Astrocyte of the cerebellum (primary cell): ENCODE measurements around the gene UBE3B.

Source experiments
- DNase-seq: peaks from one replicate; pipeline ENCODE4 v3.0.0-alpha.2; 2011; ENCODE audit warnings: low read depth
- H3K4me3 ChIP-seq: 2 replicates; pipeline ENCODE4 v1.5.1; 2011; ENCODE audit warnings: mild to moderate bottlenecking, low read depth, low read length, moderate library complexity
- in situ Hi-C: cut with HindIII; loops from 2 replicates; pipeline ENCODE4 v1.10.0; 2017; ENCODE audit warnings: low sequenced_read_pairs
- TF ChIP-seq, protein P1 (sequence below): IDR thresholded peaks from 2 replicates; pipeline ENCODE4 v1.5.1; 2012; ENCODE audit warnings: low read length, low read depth, moderate library complexity, mild to moderate bottlenecking; ENCODE audit errors: missing control alignments

Gene UBE3B

DNA sequence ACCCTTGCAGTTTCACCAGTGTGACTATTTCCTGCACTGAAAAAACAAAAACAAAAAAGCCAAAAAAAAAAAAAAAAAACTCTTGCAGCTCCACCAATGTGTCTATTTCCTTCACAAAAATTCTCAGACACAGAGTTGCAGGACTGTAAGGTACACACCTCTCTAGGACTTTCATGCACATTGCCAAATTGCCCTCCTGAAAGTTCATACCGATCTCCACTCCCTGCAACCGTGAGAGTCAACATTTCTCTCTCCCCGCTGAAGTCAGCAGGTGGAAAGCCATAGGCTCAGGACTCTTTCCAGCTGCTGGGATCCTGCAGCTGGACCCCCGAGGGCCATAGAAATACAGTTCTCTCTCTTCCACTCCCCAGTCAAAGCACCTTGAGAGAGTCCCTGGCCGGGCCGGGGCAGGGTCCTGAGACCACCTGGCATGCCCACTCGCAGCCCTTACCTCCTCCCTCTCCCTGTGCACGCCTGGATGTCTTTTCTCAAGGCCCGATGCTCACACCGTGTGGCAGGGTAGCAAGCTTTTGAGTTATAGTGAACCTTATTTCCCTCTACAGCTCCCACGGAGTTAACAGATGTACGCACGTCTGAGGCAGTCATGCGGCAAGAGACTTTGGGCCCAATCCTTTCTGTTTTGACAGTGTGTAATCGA lies 72.3 kb downstream of the UBE3B start:
- DNase-seq: no peak
- in situ Hi-C loops: loop anchor here (25.0 kb wide), 1 partner anchor 238 kb away; no protein-coding TSS in a partner anchor
- TF ChIP-seq, protein P1, sequence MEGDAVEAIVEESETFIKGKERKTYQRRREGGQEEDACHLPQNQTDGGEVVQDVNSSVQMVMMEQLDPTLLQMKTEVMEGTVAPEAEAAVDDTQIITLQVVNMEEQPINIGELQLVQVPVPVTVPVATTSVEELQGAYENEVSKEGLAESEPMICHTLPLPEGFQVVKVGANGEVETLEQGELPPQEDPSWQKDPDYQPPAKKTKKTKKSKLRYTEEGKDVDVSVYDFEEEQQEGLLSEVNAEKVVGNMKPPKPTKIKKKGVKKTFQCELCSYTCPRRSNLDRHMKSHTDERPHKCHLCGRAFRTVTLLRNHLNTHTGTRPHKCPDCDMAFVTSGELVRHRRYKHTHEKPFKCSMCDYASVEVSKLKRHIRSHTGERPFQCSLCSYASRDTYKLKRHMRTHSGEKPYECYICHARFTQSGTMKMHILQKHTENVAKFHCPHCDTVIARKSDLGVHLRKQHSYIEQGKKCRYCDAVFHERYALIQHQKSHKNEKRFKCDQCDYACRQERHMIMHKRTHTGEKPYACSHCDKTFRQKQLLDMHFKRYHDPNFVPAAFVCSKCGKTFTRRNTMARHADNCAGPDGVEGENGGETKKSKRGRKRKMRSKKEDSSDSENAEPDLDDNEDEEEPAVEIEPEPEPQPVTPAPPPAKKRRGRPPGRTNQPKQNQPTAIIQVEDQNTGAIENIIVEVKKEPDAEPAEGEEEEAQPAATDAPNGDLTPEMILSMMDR: no peak
- no peak overlapping the region for H3K4me3 ChIP-seq

DNA sequence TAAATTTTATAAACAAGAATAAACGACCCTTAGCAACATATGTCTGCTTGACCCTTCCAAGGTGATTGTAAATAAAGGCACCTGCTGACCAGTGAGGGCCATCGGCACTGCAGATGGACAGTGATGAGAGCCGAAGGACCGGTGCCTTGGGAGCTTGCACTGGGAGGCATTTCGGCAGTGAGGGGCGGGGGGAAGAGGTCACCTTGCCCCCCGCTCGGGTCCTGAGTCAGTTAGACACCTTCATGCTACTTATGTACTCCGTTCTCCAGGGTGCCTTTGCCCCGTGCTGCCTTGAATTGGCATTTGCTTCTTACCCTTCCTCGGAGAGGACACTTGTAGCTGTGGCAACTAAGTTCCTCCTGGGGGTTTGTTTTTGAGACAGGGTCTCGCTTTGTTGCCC lies 72.8 kb downstream of the UBE3B start:
- no peak for DNase-seq
- TF ChIP-seq, protein P1: no peak
- in situ Hi-C loops: no loop called here
- no peak overlapping the region for H3K4me3 ChIP-seq

DNA sequence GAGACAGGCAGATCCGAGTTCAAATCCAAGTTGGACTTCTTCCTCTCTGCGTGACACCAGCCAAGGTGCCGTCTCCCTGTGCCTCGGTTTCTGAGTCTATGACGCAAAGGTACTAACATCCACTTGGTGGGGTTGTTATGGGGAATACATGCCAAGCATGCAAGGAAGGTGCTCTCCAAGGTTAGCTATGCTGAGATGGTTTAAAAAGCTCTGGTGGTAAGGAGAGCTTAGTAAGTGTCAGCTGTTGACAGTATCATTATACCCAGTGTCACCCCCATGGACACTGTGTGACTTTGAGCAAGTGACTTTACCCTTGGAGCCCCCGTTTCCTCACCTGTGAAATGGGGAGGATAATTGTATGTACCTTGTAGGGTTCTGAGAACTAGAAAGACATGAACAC lies 73.7 kb downstream of the UBE3B start:
- DNase-seq: no peak
- in situ Hi-C loops: no loop called here
- TF ChIP-seq, protein P1: no peak
- H3K4me3 ChIP-seq: no peak overlapping the region

DNA sequence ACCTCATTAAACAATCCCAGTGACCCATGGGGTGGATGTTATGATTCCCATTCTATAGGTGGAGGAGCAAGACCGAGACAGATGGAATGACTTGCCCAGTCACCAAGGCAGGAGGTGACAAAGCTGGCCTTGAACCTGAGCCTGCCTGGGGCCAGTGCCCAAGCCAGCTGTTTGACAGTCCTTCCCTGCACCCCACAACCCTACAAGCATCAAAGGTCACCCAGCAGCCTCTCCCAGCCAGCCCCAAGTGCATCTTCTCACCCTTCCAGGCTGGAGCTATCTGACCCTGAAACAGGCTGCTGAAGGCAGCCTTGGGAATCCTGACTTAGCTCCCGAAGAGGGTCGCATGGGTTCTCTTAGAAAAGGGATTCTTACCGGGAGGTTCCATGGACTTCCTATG lies 75.5 kb downstream of the UBE3B start:
- no peak for DNase-seq
- in situ Hi-C loops: no loop called here
- TF ChIP-seq, protein P1: no peak

DNA sequence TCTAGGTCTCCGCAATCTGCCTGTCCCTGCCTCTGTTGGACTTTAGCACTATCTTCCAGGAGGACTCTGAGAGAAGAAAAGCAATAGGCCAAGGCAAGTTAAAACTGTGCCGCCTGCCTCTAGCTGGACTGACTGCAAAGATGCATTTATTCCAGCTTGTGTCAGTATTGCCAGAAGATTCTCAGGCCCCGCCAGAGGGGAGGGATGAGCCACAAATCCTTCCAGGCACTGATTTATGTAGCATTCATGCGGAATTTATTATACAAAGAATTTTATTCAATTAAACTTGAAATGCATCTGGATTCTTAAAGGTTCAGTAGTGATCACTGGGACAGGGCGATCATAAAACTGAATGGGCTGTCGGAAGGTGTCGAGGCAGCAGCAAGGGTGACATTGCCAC lies 76.0 kb downstream of the UBE3B start:
- H3K4me3 ChIP-seq: no peak overlapping the region
- TF ChIP-seq, protein P1: peak; percentile 7
- in situ Hi-C loops: no loop called here
- DNase-seq: peak; percentile 34

More for the DNA sequence above, 75.5 kb downstream of the UBE3B start:
- H3K4me3 ChIP-seq: no peak overlapping the region

DNA sequence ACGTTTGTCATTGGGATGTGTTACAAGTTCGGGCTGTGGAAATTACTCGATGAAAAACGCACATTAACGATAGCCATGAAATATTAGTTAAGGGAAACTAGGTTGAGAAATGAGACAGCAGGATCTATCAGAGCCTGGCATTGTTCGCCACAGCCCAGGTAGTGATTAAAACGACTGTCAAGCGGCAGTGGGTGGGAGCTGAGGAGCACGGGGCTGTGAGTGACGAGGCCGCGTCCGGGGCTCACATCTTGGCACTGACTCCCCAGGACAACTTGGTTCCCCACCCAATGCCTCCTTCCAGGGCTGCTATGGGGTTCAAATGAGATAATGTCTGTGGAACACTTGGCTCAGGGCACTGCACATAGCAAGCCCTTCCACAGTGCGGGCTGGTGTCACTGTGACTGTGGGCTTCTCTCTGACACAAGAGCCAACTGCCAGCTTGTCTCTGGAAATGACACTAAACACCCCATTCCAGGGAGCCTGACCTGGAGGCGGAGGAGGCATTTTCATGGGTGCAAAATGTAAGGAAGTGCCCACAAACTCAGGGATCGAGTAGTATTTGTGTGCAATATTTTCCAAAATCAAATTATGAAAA lies 76.6 kb downstream of the UBE3B start:
- in situ Hi-C loops: no loop called here

More for the DNA sequence above, 76.6 kb downstream of the UBE3B start:
- TF ChIP-seq, protein P1: no peak
- H3K4me3 ChIP-seq: no peak overlapping the region
- no peak for DNase-seq
